Daoy (cell line): ENCODE measurements around the gene TRAPPC1. TPM values are rescaled to one million over a fixed set of nuclear protein-coding genes. Genes with fewer than 3 reads are reported as not detected.

Experiments
- DNase-seq: peaks from one replicate; pipeline ENCODE4 v3.0.0-alpha.2; 2015; ENCODE audit warnings: low read depth
- total RNA-seq: library from RNA; depleted of rRNA; stranded (reverse); fragments of >200 nt; shearing (Covaris generic); gene quantifications from 2 replicates; pipeline ENCODE4 v1.2.3, GENCODE V29; 2014

Gene TRAPPC1
- total RNA-seq, 1 experiment from 2014 or later: 13.1 TPM

DNA sequence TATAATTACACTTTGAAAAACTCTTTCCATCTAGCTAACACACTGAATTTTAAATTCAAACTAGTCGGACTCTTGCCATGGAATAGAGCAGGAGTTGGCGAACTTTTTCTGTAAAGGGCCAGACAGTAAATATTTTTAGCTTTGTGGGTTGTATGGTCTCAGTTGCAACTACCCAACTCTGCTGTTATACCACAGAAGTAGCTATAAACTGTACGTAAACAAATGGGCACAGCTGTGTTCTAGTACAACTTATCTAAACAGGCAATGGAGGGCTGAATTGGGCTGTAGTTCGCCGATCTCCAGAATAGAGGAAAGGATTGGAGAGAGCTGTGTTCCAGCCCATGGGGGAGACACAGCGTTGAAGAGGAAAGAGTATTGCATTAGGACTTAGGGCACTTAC, 9.0 kb upstream of the TRAPPC1 start:
- no peak for DNase-seq

DNA sequence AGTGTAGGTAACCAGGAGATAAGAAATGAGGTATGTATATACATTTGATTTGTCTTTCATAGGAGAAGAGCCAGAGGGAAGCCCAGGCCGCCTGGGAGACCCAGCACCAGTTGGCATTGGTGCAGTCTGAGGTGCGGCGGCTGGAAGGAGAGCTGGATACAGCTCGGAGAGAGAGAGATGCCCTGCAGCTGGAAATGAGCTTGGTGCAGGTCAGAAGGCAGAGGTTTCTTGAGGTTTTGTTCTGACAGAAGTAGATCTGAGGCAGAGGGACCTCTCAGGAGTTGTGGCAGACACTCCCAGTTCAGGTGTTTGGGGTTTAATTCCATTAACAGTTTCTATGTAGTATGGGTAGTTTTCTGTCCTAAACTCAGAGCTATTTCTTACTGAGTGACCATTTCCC, 8.3 kb upstream of the TRAPPC1 start:
- DNase-seq: no peak

DNA sequence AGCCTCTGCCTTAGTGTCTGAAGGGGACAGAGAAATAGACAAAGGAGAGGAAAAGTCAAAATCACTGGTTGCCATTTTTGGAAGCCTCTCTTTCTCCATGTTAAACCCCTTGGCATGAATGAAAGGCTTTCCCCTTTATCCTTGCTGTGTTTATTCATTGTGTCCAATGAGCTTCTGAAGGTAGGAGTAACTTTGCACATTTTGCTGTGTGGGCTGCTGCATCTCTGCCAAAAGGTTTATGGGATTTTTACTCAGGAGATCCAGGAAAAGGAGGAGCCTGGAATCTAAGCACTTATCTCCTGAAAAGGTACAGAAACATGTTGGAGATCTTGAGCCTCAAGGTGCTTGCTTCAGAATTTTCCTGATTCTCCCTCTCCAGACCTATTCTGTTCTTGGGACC, 4.1 kb upstream of the TRAPPC1 start:
- DNase-seq: no peak

DNA sequence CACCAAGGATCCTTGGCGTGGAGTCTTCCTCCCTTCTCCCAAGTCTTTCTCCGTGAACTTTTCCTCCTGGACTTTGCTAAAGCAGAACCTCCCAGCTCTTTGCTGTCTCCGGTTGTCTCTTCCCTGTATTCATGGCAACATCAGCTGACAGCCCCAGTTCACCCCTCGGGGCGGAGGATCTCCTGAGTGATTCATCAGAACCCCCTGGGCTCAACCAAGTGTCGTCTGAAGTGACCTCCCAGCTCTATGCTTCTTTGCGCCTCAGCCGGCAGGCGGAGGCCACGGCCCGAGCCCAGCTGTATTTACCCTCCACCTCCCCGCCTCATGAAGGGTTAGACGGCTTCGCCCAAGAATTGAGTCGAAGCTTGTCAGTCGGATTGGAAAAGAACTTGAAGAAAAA, 1.2 kb upstream of the TRAPPC1 start:
- peak; percentile 69 for DNase-seq

DNA sequence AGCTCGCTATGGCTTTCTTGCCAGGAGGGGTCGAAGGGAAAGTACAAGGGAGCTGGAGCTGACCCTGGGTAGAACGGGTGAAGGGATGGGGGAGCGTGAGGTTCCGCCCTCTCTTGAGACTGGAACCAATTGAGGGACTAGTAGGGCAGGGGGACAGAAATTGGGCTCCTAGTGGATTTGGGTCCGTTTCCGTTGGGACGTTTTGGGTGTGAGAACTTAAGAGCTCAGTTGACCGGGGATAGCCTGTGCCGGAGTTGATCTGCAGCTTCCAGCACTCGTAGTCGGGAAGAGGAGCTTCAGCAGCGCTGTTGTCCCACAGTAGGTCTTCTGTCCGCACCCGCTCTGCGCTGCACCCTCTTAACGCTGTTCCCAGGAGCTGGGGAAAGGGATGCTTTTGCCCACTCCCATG, 741 bp upstream of the TRAPPC1 start:
- DNase-seq: peak; percentile 9

DNA sequence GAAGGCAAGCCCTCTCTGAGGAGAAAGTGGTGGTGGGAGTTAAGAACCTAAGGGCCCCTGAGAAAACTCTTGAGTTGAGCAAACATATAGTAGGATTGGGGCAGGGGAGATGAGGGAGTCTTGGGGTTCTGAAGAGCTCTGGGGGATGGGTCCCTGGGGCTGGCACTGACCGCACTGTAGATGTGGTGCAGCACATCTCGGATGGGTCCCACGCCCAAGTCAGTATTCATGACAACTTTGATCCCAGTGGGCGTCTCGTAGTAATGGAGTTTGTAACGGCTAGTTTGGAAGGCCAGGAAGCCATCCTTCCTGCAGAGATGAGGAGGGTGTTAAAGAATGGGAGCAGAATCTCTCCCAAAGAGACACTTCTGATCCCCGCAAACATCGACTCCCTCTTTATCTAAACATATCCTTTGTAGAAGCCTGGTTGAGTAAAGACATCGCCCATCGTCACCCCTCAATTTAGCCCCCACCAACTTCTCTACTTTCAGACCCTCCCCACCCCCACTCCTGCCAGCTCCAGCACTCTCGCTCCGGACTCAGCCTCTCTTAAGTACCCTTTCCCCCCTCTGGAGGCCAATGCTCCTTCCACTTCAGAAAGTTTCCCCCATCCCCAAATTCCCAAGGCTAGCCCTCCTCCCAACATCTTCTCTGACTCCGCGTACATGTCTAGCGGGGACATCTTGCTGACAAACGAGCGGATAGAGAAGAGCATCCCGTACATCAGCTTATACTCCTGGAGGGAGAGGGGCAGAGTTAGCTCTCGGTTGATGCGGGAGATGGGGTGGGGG, 710 bp downstream of the TRAPPC1 start:
- DNase-seq: no peak

DNA sequence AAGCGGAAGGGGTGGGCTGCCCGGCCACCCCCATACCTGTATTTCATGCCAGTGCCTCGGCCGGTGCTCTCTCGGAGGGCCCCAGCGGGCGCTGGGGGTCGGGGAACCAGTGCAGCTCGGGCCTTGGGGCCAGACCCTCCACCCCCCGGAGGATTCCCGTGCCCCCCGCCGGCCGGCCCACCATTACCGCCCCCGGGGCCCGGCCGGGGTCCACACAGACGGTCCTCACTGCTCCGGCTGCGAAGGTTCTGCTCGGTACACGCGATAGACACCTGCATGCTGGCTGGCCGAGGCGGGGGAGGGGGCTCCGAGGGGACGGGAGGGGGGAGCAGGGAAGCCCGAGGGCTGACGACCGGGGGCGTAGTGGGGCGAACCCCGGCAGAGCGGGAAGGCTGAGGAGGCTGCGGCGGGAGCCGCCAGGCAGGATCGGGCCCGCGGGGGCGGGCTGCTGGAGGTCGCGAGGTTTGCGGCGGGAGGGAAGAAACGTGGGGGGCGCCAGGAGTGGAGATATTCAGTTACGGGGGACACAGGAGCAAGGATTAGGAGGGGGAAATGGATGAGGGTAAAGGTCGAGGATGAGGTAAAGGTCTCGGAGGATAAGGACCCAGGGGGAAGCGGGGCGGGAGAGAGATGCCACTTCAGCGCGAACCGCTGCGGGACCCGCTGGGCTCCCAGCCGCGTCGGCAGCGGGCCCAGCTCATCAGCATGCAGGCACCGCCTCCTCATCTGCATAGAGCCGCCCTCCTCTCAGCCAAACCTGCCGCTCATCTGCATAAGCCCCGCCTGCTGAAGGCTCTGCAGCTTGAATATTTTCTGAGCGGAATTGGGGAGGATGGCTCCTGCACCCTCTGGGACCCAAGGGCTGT, 2.4 kb downstream of the TRAPPC1 start, which contains the start of gene KCNAB3:
TSS of gene KCNAB3 (minus strand) at position 699 of the 866 bp plus-strand sequence. CDS start at position 278, 421 bp downstream.
- peak; percentile 82 for DNase-seq

DNA sequence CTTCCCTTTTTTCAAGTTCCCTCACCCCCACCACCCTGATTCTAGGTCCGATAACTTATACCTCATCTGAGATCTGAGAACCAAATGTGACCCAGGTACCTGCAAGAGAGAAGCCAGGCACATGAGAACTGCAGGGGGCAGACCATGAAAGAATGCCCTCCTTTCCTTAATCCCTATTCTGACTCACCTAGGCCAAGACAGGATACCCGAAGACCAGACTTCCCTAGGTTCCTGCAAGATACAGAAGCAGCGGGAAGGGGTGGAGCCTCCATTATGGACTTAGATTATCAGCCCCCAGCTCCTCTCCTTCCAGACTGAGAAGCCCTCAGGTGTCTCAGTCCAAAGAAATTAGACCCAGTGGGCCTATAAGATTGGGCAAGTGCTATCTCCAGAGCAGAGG, 4.2 kb downstream of the TRAPPC1 start:
- DNase-seq: no peak

DNA sequence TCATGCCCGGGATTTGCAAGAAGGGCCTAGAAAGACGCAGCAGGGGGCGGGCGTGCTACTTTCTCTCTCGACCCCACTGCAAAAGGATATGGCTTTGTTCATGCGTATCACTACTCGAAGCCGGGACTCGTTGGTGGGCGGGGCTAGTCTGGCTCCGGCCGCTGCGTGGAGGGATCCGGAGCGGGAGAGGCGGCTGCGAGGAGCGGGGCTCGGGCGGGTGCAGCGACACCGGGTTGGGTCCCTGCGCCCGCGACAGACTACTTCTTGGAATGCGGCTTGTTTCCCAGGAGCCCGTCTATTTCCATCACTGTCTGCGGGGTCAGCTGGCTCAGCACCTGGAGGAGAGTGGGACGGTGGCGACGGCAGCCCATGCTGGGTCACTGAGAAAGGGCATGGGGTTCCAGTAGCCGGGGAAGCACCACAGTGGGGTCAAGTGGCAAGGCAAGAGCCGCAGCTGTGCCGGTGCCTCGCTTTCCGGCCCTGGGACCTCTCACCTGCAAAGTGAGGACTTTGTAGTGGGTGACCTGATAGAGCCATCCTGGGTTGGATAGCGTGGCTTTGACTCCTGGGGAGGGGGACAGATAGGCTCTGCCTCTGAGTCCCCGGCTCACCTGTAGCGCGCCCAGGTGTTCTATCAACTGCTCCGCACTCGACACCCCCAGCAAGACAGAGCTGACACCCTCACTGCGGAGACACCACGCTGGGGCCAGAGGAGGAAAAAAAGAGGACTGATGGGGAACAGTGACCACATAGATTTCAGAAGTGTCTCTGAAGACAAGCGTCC, 8.7 kb downstream of the TRAPPC1 start:
- DNase-seq: peak; percentile 57

DNA sequence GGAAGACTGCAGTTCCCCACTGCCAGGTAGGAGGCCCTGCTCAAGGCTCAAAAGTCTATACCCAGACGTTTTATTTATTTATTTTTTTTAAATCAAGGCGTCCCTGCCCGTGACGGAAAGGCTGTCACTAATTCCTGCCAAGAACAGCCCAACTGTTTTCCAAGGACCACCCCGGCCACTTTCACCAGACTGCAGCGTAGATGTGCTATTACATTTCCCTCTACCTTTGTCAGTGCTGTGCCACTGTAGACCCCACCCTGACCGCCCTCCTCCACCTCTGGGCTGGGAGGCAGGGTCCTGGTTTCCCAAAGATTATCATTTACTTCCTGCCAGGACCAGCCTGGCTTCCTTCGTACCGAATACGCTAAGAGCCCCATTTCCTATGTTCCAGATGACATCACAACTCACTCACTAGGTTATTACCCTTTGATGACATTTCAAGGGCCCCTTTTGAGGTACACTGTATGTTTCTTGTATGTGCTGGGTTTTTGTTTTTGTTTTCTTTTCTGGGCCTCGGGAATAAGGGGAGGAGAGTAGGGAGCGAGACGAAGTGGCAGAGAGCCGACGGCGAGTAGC, 9.4 kb downstream of the TRAPPC1 start:
- DNase-seq: no peak

DNA sequence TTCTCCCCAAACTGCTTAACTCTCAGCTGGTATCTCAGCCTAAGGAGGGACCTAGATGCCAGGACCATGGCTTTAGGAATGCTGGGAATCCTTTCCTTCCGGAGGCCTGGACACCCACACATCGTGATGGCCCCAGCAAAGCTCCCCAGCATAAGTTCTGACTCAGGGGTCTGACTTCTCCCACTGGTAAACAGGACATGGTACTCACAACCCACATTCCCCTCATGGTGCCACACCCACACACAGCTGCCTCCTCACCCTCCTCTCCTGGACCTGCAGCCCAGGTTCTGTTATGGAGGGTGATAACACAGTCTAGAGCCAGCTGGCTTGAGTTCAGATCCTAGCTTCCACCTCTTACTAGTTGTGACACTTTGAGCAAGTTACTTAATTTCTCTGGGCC, 14.9 kb downstream of the TRAPPC1 start:
- peak; percentile 23 for DNase-seq

DNA sequence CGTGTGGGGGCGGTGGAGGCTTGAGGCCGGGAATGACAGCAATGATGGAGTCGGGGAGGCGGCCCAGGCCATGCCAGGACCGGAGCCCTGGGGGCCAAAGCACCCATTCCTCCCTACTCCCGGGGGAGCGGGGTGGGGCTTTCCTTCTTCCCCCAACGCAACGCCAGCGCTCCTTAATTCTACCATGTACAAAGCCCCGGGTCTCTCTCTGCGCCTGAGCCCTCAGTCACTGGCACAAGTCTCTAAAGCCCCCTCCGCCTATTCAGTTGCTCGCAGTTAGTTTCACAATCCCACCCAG, 15.4 kb downstream of the TRAPPC1 start:
- no peak for DNase-seq

DNA sequence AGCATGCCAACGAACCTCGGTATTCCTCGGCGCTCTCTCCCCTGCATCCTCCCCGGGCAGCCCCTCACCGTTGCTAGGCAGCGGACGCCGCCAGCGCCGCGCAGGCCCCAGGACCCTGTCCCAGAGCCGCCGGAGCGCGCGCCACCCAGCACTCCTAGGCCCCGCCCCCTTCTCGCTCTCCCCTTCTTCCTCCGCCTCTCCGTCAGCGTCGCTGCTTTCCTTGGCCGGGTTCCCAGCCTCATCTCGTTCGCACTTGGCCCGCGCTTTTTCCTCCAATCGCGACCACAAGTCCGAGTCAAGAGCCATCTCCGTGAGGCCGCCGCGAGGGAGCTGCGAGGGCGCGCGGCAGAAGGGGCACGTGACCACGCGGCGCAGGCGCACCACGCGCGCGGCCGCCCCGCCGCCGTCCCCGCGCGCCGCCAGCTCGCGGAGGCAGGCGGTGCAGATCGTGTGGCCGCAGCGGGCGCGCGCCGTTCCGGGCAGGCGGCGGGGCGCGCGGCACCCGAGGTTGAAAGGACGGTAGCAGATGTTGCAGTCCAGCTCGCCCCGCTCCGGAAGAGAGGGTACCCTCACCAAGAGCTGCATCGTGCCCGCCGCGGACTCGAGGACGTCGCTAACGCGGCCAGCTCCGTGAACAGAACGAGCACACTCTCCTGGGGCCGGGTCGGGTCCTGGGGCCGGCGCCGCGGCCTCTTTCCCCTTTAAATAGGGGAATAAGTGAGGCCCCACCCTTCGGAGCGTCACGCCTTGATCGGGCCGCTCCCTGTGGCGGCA, 15.9 kb downstream of the TRAPPC1 start, which contains the start of gene RNF227:
TSS of gene RNF227 (minus strand) at position 679 of the 774 bp plus-strand sequence. CDS start at position 585, 94 bp downstream.
- DNase-seq: peak; percentile 94

DNA sequence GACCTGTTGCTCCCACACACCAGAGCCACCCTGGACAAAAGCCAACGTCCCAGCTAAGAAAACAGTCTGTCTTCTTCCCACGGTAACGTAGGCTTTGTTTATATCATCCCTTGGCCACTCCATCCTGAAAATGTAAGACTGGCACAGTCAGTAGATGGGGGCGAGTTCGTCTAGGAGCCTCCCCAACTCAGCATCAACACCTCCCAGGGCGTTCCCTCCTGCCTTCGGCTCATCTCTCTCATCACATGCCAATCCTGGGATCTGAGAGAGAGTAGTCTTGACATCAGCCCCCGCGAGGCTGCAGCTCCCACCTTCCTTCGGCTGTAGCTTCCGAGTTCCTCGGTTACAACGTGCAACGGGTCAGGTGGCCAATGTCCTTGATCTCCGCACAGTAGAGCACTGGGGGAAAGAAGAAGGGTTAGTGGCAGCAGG, 16.6 kb downstream of the TRAPPC1 start:
- DNase-seq: peak; percentile 23

DNA sequence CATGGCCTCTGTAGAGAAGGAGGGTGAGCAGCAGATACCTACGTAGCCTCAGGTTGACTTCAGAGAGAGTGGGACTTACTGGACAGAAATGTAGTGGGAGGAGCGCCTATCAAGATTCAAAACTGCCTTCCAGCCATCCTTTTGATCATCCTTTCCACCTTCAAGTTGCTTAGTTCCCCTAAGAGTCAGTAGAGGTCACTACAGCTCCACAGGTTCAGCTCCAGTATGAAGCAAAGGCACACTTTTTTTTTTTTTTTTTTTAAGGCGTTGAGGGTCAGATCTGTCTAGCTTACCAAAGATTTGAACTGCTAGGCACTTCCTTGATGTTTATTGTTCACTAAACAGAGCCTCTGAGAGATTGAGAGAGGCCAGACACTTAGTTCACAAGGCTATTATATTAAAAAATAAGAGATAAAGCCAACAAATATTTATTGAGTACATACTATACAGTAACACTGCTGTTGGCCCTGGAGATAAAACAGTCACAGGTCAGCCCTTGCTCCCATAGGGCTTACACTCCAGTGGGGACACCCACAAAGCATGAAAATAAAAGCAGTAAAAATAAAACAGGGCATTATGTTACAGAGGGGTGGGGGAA, 18.7 kb downstream of the TRAPPC1 start:
- DNase-seq: peak; percentile 68

DNA sequence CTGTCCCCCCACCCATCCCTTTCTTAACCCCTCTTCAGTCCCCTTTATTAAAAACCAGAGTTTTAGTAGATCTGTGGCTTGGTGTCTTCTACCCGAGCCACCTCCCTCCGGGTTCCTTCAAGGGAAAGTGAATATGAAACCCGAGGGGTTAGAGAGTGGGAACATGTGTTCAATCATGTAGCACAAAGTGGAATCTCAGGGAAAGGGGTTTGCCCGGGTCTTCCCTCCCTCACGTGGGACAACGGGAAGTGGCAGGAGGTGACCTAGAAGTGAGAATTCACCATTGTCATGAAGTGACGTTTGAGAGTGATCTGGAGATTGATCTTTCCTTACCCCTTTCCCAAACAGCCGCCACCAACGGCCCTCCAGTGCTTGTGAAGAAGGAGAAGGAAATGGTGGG, 20.6 kb downstream of the TRAPPC1 start:
- no peak for DNase-seq

DNA sequence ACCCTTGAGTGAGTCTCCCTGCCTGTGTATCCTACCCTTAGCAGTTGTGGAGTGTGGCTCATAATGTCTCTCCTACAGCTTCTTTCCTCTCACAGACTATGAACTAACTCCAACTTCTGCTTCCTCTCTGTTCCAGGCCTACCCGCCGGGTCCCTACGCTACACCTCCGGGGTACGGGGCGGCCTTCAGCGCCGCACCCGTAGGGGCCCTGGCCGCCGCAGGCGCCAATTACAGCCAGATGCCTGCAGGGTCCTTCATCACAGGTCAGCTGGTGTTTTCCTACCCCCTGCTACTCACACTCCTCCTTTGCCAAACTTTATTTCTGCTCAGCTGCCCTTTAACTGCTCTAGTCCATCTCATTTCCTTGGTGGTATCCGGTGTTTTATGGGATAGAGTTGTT, 21.0 kb downstream of the TRAPPC1 start:
- no peak for DNase-seq

DNA sequence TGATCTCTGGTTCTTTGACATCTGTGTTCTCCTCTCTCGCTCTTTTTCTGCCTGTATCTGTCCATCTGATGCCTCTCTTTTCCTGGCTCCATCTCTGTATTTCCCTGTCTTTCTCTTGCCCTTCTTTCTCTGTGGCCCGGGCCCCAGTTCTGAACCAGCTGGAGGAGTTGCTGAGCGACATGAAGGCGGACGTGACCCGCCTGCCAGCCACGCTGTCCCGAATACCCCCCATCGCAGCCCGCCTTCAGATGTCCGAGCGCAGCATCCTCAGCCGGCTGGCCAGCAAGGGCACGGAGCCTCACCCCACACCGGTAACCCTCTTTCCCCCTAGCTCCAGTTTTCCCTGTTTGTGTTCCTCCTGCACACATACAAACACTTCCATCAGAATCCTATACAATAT, 21.5 kb downstream of the TRAPPC1 start:
- DNase-seq: no peak

DNA sequence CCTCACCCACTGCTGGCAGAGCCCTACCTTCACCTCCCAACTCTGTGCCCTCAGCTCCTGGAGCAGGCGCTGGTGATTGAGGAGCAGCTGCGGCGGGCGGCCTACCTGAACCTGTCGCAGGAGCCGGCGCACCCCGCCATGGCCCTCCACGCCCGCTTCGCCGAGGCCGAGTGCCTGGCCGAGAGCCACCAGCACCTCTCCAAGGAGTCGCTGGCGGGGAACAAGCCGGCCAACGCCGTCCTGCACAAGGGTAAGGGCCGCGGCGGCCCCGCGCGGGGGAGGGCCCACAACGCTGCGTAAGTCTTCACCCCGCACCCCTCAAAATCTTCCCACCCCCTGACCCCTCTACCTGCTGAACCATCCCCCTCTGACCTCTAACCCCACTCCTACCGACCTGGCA, 22.7 kb downstream of the TRAPPC1 start:
- DNase-seq: no peak
